Small intestine (tissue), 7 donors: Measurements from ENCODE around the gene ECM1. TPM values are rescaled to one million over a fixed set of nuclear protein-coding genes. Genes with fewer than 3 reads are reported as not detected.

Experiments
- DNase-seq, 2 donors: peaks; one replicate each; pipeline versions ENCODE4 v3.0.0 to v3.0.0-alpha.2; 2013
- FAIRE-seq: peaks from 2 replicates; lab custom pipeline; 2012; peaks lifted over from hg19 to GRCh38; lab: Jason Lieb, UNC
- H3K27ac ChIP-seq, 3 donors: one replicate each; pipeline ENCODE4 v1.5.1; 2013; ENCODE audit warnings: low read length in 2 of 3, mild to moderate bottlenecking in 2 of 3, control low read depth in 1 of 3, inconsistent platforms in 1 of 3, low read depth in 1 of 3, moderate library complexity in 1 of 3
- H3K27me3 ChIP-seq, 3 donors: one replicate each; pipeline ENCODE4 v1.6.1; 2013; ENCODE audit warnings: low read length in 3 of 3, inconsistent platforms in 1 of 3; ENCODE audit not compliant: control insufficient read depth in 3 of 3, insufficient read depth in 3 of 3
- H3K36me3 ChIP-seq, 3 donors: one replicate each; pipeline ENCODE4 v1.6.1; 2013; ENCODE audit warnings: low read length in 3 of 3, inconsistent platforms in 1 of 3, low read depth in 1 of 3, mild to moderate bottlenecking in 1 of 3, moderate library complexity in 1 of 3; ENCODE audit not compliant: control insufficient read depth in 3 of 3, insufficient read depth in 2 of 3
- H3K4me1 ChIP-seq, 3 donors: one replicate each; pipeline ENCODE4 v1.6.1; 2013; ENCODE audit warnings: low read length in 2 of 3, inconsistent platforms in 1 of 3, low read depth in 1 of 3, mild to moderate bottlenecking in 1 of 3, moderate library complexity in 1 of 3; ENCODE audit not compliant: control insufficient read depth in 3 of 3, insufficient read depth in 2 of 3
- H3K4me3 ChIP-seq, 3 donors: one replicate each; pipeline ENCODE4 v1.5.1; 2013; ENCODE audit warnings: low read length in 3 of 3, control low read depth in 1 of 3, inconsistent platforms in 1 of 3, low read depth in 1 of 3, mild to moderate bottlenecking in 1 of 3, moderate library complexity in 1 of 3
- H3K9me3 ChIP-seq, 2 donors: one replicate each; pipeline ENCODE4 v1.6.1; 2013; ENCODE audit warnings: low read depth in 1 of 2, low read length in 1 of 2; ENCODE audit not compliant: control insufficient read depth in 2 of 2, insufficient read depth in 1 of 2
- WGBS, 3 donors: extraction: QIAGEN DNeasy Blood & Tissue Kit; methylation state at CpG; one replicate each; pipeline ENCODE4 v1.1.7; 2013; 5-methylcytosine and 5-hydroxymethylcytosine counted together
- polyA plus RNA-seq, 4 donors: library from polyadenylated mRNA; stranded (reverse) in 3 of 4; unstranded in 1 of 4; fragments of 200-250 nt in 3 of 4; fragments of 120-200 nt in 1 of 4; gene quantifications; one replicate each; pipeline versions ENCODE4 v1.2.1 to v1.2.3, GENCODE V29; 2013
- donor health status: healthy with polysubstance abuse.
- donor health status: control.
- donor health status: control.
- donor health status: Bipolar disorder and iron deficiency.
- donor health status: healthy.

Gene ECM1
- polyA plus RNA-seq, 4 donors: 0.89 to 8.3 (median 3.1) TPM

- Histone ChIP-seq H3K4me3 (no peak overlapping the region), H3K9me3 (no peaks in the 10 kb centered on the region), H3K4me1 (peaks cover 2 to 12% (median 4%) of the 10 kb centered on the region in 3 donors), H3K36me3 (peaks cover 0 to 24% (median 0%) of the 10 kb centered on the region in 3 donors), H3K27me3 (no peaks in the 10 kb centered on the region), H3K27ac (no peak overlapping the region)
- WGBS, 3 donors: 81 to 89% (median 88%) methylated on average over 9 of the region's 9 CpGs
- FAIRE-seq: no peak
- DNase-seq: no peak
Measured at GRCh38 chr1:150514260-150514659, 6.4 kb downstream of the ECM1 start.

DNA sequence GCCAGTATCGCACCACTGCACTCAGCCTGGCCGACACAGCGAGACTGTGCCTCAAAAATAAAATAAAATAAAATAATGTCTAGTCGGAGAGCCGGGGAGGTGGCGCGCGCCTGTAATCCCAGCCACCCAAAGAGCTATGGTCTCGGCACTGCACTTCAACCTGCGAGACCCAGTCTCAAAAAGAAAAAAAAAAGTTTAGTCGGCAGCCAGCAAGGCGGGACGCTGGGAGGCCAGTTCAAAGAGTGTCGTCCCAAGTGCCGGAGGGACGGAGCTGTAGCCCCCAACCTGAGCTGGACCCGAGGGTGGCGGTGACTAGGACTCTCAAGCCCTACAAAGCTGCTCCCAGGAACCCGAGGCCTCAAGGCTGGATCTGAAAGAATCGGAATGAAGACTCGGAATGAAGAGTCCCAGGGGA lies 7.0 kb downstream of the ECM1 start:
- peaks cover 0 to 20% (median 0%) of the 10 kb centered on the region in 3 donors for H3K36me3 ChIP-seq
- H3K27me3 ChIP-seq: no peaks in the 10 kb centered on the region
- FAIRE-seq (no peak), DNase-seq (no peak)
- WGBS, 3 donors: 18 to 32% (median 24%) methylated on average over 21 of the region's 21 CpGs
- H3K4me1 ChIP-seq: peaks cover 2 to 12% (median 4%) of the 10 kb centered on the region in 3 donors
- peak overlapping the region; percentile 44 to 56 (median 52) for H3K4me3 ChIP-seq
- H3K27ac ChIP-seq: peak overlapping the region in 2 of 3 donors; percentile 39 to 83
- no peaks in the 10 kb centered on the region for H3K9me3 ChIP-seq

DNA sequence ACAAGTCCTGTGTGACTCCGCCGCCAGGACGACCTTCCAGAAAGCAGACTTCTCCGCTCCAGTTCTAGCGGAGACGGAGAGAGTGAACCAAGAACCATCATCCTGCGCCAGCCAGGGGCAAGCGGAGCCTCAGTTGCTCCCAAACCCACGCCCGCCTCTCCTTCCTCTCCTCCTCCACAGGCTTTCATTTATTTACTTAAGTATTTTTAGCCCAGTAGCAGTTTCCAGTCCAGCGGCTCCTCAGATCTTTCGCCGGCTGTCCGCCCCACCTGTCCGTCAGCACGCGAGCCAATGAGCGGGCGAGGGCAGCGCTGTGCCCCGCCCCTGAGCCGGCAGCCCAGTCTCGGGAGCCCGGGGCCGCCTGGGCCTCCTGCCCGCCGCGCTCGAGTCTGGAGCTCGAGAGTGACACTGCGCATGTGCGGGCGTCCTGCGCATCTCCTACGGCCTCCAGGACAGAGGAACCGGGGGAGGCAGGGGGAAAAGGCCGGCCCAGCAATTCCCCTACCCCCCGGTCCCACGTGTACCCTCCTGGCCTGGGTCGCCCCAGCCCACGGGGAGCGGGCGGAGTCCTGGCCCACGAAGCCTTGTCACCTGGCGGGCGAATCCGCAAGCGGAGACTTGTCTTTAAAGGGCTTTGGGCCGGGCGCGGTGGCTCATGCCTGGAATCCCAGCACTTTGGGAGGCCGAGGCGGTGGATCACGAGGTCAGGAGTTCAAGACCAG lies 7.6 kb downstream of the ECM1 start, which contains the start of gene FALEC:
Gene FALEC (plus strand): TSS at position 425 of the 722 bp plus-strand sequence.
- Histone ChIP-seq H3K4me1 (peaks cover 2 to 12% (median 4%) of the 10 kb centered on the region in 3 donors), H3K27ac (peak within 1 kb of the TSS; percentile 28 to 83 (median 39)), H3K4me3 (peak within 1 kb of the TSS; percentile 52 to 66 (median 56)), H3K9me3 (no peaks in the 10 kb centered on the region), H3K27me3 (no peaks in the 10 kb centered on the region), H3K36me3 (peaks cover 0 to 18% (median 0%) of the 10 kb centered on the region in 3 donors)
- no peak for FAIRE-seq
- DNase-seq: peak; percentile 96
- WGBS, 3 donors: 0% methylated on average over 44 to 54 of the region's 54 CpGs

- DNase-seq (peak in 1 of 2 donors; percentile 30), FAIRE-seq (no peak)
- Histone ChIP-seq H3K36me3 (peaks cover 0 to 14% (median 0%) of the 10 kb centered on the region in 3 donors), H3K4me1 (peaks cover 2 to 12% (median 4%) of the 10 kb centered on the region in 3 donors), H3K9me3 (no peaks in the 10 kb centered on the region), H3K27ac (peak overlapping the region in 1 of 3 donors; percentile 28), H3K4me3 (peak overlapping the region in 2 of 3 donors; percentile 52 to 56), H3K27me3 (no peaks in the 10 kb centered on the region)
- WGBS, 3 donors: 2% methylated on average over 16 to 19 of the region's 19 CpGs
Measured at GRCh38 chr1:150516050-150516591, 8.2 kb downstream of the ECM1 start.

DNA sequence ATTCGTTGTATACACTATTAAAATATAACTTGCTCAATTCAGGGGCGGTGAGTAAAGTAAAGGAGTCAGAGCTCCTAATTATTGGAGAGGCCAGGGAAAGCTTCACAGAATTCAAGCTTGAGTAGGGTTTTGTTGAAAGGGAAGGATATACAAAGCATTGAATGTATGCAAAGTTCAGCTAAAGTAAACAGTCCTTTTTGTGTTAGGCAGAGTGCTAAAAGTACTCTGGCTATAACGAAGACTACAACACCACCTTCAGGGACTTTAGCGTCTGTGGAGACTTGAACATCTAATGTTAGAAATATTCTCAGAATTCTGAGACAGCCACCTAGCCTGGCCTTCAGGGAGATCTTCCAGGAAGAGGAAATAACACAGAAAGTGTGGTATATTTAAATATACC lies 8.7 kb downstream of the ECM1 start:
- Histone ChIP-seq H3K9me3 (no peaks in the 10 kb centered on the region), H3K4me3 (peak overlapping the region in 1 of 3 donors; percentile 56), H3K4me1 (peaks cover 2 to 12% (median 4%) of the 10 kb centered on the region in 3 donors), H3K27me3 (no peaks in the 10 kb centered on the region), H3K27ac (peak overlapping the region in 1 of 3 donors; percentile 28), H3K36me3 (peaks cover 0 to 9% (median 0%) of the 10 kb centered on the region in 3 donors)
- WGBS, 3 donors: 9 to 36% (median 27%) methylated on average over 4 of the region's 4 CpGs
- FAIRE-seq (no peak), DNase-seq (peak; percentile 15 to 30)

- peaks cover 0 to 3% (median under 1%) of the 10 kb centered on the region in 3 donors for H3K4me1 ChIP-seq
- H3K36me3 ChIP-seq: no peaks in the 10 kb centered on the region
- WGBS, 3 donors: 65 to 77% (median 71%) methylated on average over 1 of the region's 1 CpG
- no peak for FAIRE-seq
- no peaks in the 10 kb centered on the region for H3K9me3 ChIP-seq
- H3K27ac ChIP-seq: no peak overlapping the region
- H3K27me3 ChIP-seq: no peaks in the 10 kb centered on the region
- H3K4me3 ChIP-seq: no peak overlapping the region
- no peak for DNase-seq
Measured at GRCh38 chr1:150521196-150521968, 13.5 kb downstream of the ECM1 start.

DNA sequence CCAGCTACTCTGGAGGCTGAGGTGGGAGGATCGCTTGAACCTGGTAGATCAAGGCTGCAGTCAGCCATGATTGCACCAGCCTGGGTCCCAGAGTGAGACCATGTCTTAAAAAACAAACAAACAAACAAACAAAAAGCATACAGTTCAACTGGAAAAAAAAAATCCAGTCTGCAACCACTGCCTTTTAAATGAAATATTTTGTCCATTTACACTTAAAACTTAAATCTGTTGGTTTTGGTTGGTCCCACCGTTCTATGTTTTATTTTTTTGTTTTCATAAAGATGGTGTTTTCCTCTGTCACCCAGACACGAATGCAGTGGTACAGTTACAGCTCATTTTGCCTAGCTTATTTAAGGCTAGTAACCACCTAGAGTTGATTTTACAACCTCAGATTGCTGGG lies 17.4 kb downstream of the ECM1 start:
- Histone ChIP-seq H3K27ac (no peak overlapping the region), H3K4me3 (no peak overlapping the region), H3K27me3 (no peaks in the 10 kb centered on the region), H3K9me3 (no peaks in the 10 kb centered on the region), H3K4me1 (peaks cover 0 to 8% (median 0%) of the 10 kb centered on the region in 3 donors), H3K36me3 (no peaks in the 10 kb centered on the region)
- no peak for DNase-seq
- no peak for FAIRE-seq
- 82 to 93% (median 84%) methylated on average over 3 of the region's 3 CpGs for WGBS, 3 donors

DNA sequence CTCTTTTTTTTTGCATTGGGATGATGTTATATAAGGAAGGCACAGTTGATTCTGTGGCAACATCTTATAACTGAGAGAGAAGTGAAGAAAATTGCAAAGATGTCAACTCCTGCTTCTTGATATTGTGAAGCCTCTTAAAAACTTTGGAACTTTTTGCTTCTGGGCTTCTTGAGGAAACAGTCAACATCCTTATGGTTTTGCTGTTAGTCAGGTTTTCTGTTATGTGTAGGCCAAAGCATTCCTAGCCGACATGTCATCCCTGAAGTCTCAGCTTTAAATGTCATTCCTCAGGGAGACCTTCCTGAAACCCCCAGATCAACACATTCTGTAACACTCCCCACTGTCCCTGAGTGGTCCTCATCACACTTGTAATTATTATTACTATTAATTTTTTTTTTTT lies 20.3 kb downstream of the ECM1 start:
- Histone ChIP-seq H3K27me3 (no peaks in the 10 kb centered on the region), H3K4me1 (peaks cover 0 to 18% (median 0%) of the 10 kb centered on the region in 3 donors), H3K36me3 (no peaks in the 10 kb centered on the region), H3K9me3 (no peaks in the 10 kb centered on the region), H3K27ac (no peak overlapping the region), H3K4me3 (no peak overlapping the region)
- FAIRE-seq (no peak), DNase-seq (no peak)
- 75 to 93% (median 79%) methylated on average over 1 of the region's 1 CpG for WGBS, 3 donors
